ENCODE measurements around the gene SCRT2.

GRCh38 chr20:701401-702129 lies 26.0 kb upstream of the SCRT2 start:
- TF ChIP-seq POLR2A (IDR thresholded peaks at IDR 0.05; ENCODE audit: low read depth, low read length) (no peak), CTCF (IDR thresholded peaks at IDR 0.05; ENCODE audit: extremely low read depth in 1 of 2, insufficient read depth in 1 of 2, low read depth in 1 of 2, low read length in 2 of 2) (no peak), EZH2 (IDR thresholded peaks at IDR 0.05; ENCODE audit: borderline replicate concordance, low read depth, low read length, severe bottlenecking) (no peak), POLR2AphosphoS5 (IDR thresholded peaks at IDR 0.05; ENCODE audit: insufficient read depth, low read depth, low read length) (no peak)

All from endothelial cell of umbilical vein (primary cell).